ENCODE results near the gene CD82.
"Not testable (repeated sequence)": the region's sequence is repeated elsewhere in the genome, so short reads cannot be mapped to it uniquely, and the experiment has no call there.

Gene CD82

DNA sequence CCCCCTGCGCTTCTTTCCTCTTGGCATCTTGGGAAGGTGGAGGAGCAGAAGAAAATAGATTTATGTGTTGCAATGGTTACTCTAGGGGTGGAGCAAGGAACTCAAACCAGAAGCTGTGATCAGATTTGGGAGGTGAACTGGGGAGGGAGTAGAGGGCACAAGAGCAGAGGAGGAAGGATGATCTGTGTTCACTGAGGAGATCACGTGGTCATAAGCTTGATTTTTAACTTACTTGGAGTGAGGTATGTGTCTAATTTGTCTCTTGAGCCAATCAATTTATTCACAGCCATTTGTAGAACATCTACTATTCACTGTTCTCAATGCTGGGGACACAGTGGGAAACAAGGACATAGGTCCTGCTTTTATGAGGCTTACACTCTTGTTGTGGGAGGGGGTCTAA, 24.8 kb upstream of the CD82 start:
- no peak overlapping the region for H3K4me3 ChIP-seq
- H3K27ac ChIP-seq: no peak overlapping the region
- DNase-seq (ENCODE audit: low spot score): no peak
- TF ChIP-seq, protein P1, sequence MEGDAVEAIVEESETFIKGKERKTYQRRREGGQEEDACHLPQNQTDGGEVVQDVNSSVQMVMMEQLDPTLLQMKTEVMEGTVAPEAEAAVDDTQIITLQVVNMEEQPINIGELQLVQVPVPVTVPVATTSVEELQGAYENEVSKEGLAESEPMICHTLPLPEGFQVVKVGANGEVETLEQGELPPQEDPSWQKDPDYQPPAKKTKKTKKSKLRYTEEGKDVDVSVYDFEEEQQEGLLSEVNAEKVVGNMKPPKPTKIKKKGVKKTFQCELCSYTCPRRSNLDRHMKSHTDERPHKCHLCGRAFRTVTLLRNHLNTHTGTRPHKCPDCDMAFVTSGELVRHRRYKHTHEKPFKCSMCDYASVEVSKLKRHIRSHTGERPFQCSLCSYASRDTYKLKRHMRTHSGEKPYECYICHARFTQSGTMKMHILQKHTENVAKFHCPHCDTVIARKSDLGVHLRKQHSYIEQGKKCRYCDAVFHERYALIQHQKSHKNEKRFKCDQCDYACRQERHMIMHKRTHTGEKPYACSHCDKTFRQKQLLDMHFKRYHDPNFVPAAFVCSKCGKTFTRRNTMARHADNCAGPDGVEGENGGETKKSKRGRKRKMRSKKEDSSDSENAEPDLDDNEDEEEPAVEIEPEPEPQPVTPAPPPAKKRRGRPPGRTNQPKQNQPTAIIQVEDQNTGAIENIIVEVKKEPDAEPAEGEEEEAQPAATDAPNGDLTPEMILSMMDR (IDR thresholded peaks at IDR 0.05): no peak

DNA sequence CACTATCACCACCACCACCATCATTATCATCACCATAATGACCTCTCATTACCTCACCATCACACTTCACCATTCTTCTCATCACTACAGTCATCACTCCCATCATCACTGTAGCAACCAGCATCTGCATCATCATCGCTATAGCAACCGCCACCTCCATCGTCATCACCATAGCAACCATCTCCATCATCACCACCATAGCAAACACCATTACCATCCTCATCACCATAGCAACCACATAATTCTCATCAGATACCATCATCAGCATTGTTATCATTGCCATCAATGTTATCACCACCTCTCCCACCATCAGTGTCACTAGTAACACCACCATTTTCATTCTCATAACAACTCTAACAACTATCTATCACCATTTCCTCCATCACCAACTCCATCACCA, 23.1 kb upstream of the CD82 start:
- TF ChIP-seq, protein P1 (IDR thresholded peaks at IDR 0.05): no peak
- no peak for DNase-seq (ENCODE audit: low spot score)
- no peak overlapping the region for H3K27ac ChIP-seq
- H3K4me3 ChIP-seq: no peak overlapping the region

DNA sequence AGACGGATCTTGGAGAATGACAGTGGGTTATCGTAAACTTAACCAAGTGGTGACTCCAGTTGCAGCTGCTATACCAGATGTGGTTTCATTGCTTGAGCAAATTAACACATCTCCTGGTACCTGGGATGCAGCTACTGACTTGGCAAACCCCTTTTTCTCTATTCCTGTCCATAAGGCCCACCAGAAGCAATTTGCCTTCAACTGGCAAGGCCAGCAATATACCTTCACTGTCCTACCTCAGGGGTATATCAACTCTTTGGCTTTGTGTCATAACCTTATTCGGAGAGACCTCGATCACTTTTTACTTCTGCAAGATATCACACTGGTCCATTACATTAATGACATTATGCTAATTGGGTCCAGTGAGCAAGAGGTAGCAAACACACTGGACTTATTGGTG, 18.5 kb upstream of the CD82 start:
- not testable (repeated sequence) for H3K4me3 ChIP-seq; DNase-seq (ENCODE audit: low spot score); H3K27ac ChIP-seq

DNA sequence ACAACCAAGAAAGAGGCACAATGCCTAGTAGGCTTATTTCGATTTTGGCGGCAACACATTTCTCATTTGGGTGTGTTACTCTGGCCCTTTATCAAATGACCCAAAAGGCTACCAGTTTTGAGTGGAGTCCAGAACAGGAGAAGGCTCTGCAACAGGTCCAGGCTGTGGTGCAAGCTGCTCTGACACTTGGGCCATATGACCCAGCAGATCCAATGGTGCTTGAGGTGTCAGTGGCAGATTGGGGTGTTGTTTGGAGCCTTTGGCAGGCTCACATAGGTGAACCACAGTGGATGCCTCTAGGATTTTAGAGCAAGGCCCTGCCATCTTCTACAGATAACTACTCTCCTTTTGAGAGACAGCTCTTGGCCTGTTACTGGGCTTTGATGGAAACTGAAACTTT, 17.9 kb upstream of the CD82 start:
- not testable (repeated sequence) for H3K27ac ChIP-seq; H3K4me3 ChIP-seq; DNase-seq (ENCODE audit: low spot score)

DNA sequence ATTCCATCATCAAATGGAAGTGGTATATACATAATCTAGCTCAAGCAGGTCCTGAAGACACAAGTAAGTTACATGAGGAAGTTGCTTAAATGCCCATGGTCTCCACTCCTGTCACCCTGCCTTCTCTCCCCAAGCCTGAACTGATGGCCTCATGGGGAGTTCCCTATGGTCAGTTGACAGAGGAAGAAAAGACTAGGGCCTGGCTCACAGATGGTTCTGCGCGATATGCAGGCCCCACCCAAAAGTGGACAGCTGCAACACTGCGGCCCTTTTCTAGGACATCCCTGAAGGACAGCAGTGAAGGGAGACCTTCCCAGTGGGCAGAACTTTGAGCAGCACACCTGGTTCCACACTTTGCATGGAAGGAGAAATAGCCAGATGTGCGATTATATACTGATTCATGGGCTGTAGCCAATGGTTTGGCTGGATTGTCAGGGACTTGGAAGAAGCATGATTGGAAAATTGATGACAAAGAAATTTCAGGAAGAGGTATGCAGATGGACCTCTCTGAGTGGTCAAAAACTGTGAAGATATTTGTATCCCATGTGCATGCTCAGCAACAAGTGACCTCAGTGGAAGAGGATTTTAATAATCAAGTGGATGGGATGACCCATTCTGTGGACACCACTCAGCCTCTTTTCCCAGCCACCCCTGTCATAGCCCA, 17.3 kb upstream of the CD82 start:
- Histone ChIP-seq H3K27ac (no peak overlapping the region), H3K4me3 (no peak overlapping the region)
- no peak for DNase-seq (ENCODE audit: low spot score)
- TF ChIP-seq, protein P1 (IDR thresholded peaks at IDR 0.05): no peak

DNA sequence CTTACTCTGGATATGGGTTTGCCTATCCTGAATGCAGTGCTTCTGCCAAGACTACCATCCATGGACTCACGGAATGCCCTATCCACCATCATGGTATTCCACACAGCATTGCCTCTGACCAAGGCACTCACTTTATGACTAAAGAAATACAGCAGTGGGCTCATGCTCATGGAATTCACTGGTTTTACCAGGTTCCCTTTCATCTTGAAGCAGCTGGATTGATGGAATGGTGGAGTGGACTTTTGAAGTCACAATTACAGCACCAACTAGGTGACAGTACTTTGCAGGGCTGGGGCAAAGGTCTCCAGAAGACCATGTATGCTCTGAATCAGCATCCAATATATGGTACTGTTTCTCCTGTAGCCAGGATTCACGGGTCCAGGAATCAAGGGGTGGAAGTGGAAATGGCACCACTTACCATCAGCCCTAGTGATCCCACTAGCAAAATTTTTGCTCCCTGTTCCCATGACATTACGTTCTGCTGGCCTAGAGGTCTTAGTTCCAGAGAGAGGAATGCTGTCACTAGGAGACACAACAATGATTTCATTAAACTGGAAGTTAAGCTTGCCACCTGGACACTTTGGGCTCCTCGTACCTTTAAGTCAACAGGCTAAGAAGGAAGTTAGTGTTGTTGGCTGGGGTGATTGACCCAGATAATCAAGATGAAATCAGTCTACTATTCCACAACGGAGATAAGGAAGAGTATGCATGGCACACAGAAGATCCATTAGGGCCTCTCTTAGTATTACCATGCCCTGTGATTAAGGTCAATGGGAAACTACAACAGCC, 16.3 kb upstream of the CD82 start:
- DNase-seq (ENCODE audit: low spot score); H3K4me3 ChIP-seq; H3K27ac ChIP-seq: not testable (repeated sequence)

DNA sequence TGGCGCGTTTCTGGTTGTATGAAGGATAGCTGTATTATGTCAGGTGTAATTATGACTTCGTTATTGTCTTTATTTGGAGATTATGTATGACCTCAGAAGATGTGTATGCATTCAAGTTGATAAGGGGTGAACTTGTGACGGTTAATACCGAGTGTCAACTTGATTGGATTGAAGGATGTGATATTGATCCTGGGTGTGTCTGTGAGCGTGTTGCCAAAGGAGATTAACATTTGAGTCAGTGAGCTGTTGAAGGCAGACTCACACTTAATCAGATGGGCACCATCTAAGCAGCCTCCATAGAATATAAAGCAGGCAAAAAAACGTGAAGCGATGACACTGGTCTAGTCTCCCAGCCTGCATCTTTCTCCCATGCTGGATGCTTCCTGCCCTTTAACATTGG, 15.3 kb upstream of the CD82 start:
- DNase-seq (ENCODE audit: low spot score): no peak
- H3K4me3 ChIP-seq: no peak overlapping the region
- TF ChIP-seq, protein P1 (IDR thresholded peaks at IDR 0.05): no peak
- no peak overlapping the region for H3K27ac ChIP-seq

DNA sequence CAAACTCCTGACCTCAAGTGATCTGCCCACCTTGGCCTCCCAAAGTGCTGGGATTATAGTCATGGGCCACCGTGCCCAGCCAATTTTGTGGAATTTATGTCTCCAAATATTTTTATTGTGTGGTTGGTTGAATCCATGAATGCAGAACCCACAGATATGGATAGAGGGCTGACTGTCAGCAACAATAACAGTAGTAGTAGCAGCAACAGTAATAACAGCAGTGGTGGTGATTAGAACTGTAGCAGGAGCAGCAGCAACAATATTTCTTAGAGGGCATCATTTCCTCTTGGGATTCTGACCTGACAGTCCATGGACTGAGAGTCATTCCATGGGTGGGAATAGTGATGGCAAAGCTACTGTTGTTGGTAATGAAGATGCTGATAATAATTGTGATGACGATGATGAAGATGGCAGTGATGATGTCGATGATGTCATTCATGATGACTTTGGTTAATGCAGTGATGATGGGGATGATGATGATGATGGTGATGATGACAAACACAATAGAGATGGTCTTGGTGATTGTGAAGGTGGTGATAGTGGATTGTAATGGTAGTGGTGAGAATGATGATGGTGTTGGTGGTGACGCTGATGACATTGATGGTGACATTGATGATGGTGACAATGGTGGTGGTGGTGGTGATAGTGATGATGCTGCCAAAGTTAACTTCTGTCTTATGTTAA, 13.9 kb upstream of the CD82 start:
- DNase-seq (ENCODE audit: low spot score): no peak
- TF ChIP-seq, protein P1 (IDR thresholded peaks at IDR 0.05): no peak
- H3K4me3 ChIP-seq: no peak overlapping the region
- H3K27ac ChIP-seq: no peak overlapping the region

Data from coronary artery (tissue), 2 donors.